ENCODE results near the gene THSD4. TPM values are rescaled to one million over a fixed set of nuclear protein-coding genes. Genes with fewer than 3 reads are reported as not detected.

Gene THSD4
- total RNA-seq, 1 experiment from 2014 or later: 29.0 TPM

- peaks cover 38% of the 10 kb centered on the region for H3K36me3 ChIP-seq (ENCODE audit: low read depth, low read length)
- CTCF ChIA-PET: no interaction called here
- peaks cover 10% of the 10 kb centered on the region for H3K9me3 ChIP-seq (ENCODE audit: low read length)
- no peaks in the 10 kb centered on the region for H3K27me3 ChIP-seq (ENCODE audit: low read length)
- H3F3A ChIP-seq (ENCODE audit: low read length, unreplicated experiment): peaks cover 14% of the 10 kb centered on the region
- no peak for DNase-seq
- POLR2A ChIA-PET (ENCODE audit: unreplicated experiment): no interaction called here
- H4K20me1 ChIP-seq (ENCODE audit: low read length): no peaks in the 10 kb centered on the region
- H3K9ac ChIP-seq (ENCODE audit: low read length): no peak overlapping the region
- H3K9me2 ChIP-seq (replicated peaks; ENCODE audit: low read length): no peaks in the 10 kb centered on the region
- H3K4me3 ChIP-seq (ENCODE audit: low read length): no peak overlapping the region
- intact Hi-C loops (cut with micrococcal nuclease): no loop called here
- BruUV-seq (replicated peaks): no TSS peak
- no peaks in the 10 kb centered on the region for H3K79me2 ChIP-seq (ENCODE audit: low read length)
- no peak for ATAC-seq
- H2AFZ ChIP-seq (ENCODE audit: low read length): no peak overlapping the region
- H3K4me1 ChIP-seq (ENCODE audit: insufficient read depth, low read length): peaks cover 28% of the 10 kb centered on the region
- no peak overlapping the region for H3K4me2 ChIP-seq (ENCODE audit: low read length)
- no peak overlapping the region for H3K27ac ChIP-seq (ENCODE audit: low read length)
- no peak for TF ChIP-seq CTCF (conservative IDR thresholded peaks at IDR 0.05; ENCODE audit: low read depth, low read length)
- TF ChIP-seq EZH2 (IDR thresholded peaks at IDR 0.05; ENCODE audit: low read length, unreplicated experiment): no peak
- no peak for TF ChIP-seq EZH2phosphoT487 (IDR thresholded peaks at IDR 0.05; ENCODE audit: borderline replicate concordance, low read length)
Measured at GRCh38 chr15:71756599-71757352, 641.5 kb downstream of the THSD4 start.

GRCh38 chr15:71757741-71758530 lies 642.7 kb downstream of the THSD4 start:
- Histone ChIP-seq H3K4me2 (ENCODE audit: low read length) (no peak overlapping the region), H4K20me1 (ENCODE audit: low read length) (no peaks in the 10 kb centered on the region), H3K4me1 (ENCODE audit: insufficient read depth, low read length) (peaks cover 26% of the 10 kb centered on the region), H3K27ac (ENCODE audit: low read length) (no peak overlapping the region), H3K4me3 (ENCODE audit: low read length) (no peak overlapping the region), H3K9me3 (ENCODE audit: low read length) (peaks cover 10% of the 10 kb centered on the region), H3K27me3 (ENCODE audit: low read length) (no peaks in the 10 kb centered on the region), H2AFZ (ENCODE audit: low read length) (no peak overlapping the region), H3K9ac (ENCODE audit: low read length) (no peak overlapping the region), H3K36me3 (ENCODE audit: low read depth, low read length) (peaks cover 38% of the 10 kb centered on the region), H3K9me2 (replicated peaks; ENCODE audit: low read length) (no peaks in the 10 kb centered on the region), H3K79me2 (ENCODE audit: low read length) (no peaks in the 10 kb centered on the region), H3F3A (ENCODE audit: low read length, unreplicated experiment) (peaks cover 7% of the 10 kb centered on the region)
- CTCF ChIA-PET: no interaction called here
- BruUV-seq (replicated peaks): TSS peak; percentile 60
- TF ChIP-seq EZH2 (IDR thresholded peaks at IDR 0.05; ENCODE audit: low read length, unreplicated experiment): no peak
- TF ChIP-seq EZH2phosphoT487 (IDR thresholded peaks at IDR 0.05; ENCODE audit: borderline replicate concordance, low read length): no peak
- no peak for TF ChIP-seq CTCF (conservative IDR thresholded peaks at IDR 0.05; ENCODE audit: low read depth, low read length)
- POLR2A ChIA-PET (ENCODE audit: unreplicated experiment): no interaction called here
- DNase-seq (no peak), ATAC-seq (no peak)
- intact Hi-C loops (cut with micrococcal nuclease): no loop called here

- Histone ChIP-seq H3K9me3 (ENCODE audit: low read length) (peaks cover 10% of the 10 kb centered on the region), H3K4me1 (ENCODE audit: insufficient read depth, low read length) (peaks cover 18% of the 10 kb centered on the region), H3K27ac (ENCODE audit: low read length) (no peak overlapping the region), H3K9me2 (replicated peaks; ENCODE audit: low read length) (no peaks in the 10 kb centered on the region), H4K20me1 (ENCODE audit: low read length) (no peaks in the 10 kb centered on the region), H2AFZ (ENCODE audit: low read length) (no peak overlapping the region), H3K79me2 (ENCODE audit: low read length) (no peaks in the 10 kb centered on the region), H3K27me3 (ENCODE audit: low read length) (no peaks in the 10 kb centered on the region), H3K4me2 (ENCODE audit: low read length) (no peak overlapping the region), H3K4me3 (ENCODE audit: low read length) (no peak overlapping the region), H3K36me3 (ENCODE audit: low read depth, low read length) (peaks cover 38% of the 10 kb centered on the region), H3F3A (ENCODE audit: low read length, unreplicated experiment) (peaks cover 2% of the 10 kb centered on the region), H3K9ac (ENCODE audit: low read length) (no peak overlapping the region)
- CTCF ChIA-PET: no interaction called here
- intact Hi-C loops (cut with micrococcal nuclease): no loop called here
- ATAC-seq (peak; percentile 29; the same call in 1 of the 2 replicates), DNase-seq (no peak)
- POLR2A ChIA-PET (ENCODE audit: unreplicated experiment): no interaction called here
- no TSS peak for BruUV-seq (replicated peaks)
- TF ChIP-seq CTCF (conservative IDR thresholded peaks at IDR 0.05; ENCODE audit: low read depth, low read length) (no peak), EZH2phosphoT487 (IDR thresholded peaks at IDR 0.05; ENCODE audit: borderline replicate concordance, low read length) (no peak), EZH2 (IDR thresholded peaks at IDR 0.05; ENCODE audit: low read length, unreplicated experiment) (no peak)
Measured at GRCh38 chr15:71758711-71759110, 643.4 kb downstream of the THSD4 start.
